HG02973 (cell line): Measurements from ENCODE around the gene TMEM238.

Experiments used
- ATAC-seq: cut with Tn5 transposase; IDR thresholded peaks from one replicate; pipeline ENCODE4 v1.9.1; 2021; ENCODE audit warnings: moderate library complexity; ENCODE audit not compliant: unreplicated experiment

The TMEM238 gene

DNA sequence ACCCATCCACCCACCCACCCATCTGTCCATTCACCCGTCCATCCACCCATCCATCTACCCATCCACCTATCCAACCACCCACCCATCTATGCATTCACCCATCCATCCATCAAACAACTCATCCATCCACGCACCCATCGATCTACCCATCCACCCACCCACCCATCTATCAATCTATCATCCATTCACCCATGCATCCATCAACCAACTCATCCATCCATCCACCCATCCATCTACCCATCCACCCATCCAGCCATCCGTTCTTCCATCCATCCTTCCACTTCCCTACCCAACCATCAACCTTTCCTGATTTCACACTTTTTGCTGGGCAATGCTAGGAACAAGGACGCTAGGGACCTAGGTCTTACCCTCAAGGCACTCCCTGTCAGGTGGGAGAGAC, 2.1 kb downstream of the TMEM238 start:
- no peak for ATAC-seq

DNA sequence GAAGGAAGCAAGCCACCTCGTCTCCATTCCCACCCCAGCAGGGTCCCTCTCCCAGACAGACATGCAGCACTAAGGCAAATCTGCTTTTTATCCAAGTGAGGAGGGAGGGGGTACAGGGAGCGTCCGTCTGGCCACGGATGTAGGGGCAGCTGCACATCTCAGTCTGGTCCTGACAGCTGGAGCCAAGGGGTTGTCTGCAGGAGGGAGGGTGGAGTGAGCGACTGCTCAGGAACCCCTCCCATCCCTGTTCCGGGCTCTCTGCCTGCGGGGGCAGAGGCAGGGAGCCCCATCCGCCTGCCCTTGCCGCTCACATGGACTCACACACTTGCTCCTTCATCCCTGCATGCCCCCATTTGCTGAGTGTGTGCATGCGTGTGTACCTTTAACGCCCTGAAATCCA, 4.9 kb downstream of the TMEM238 start:
- no peak for ATAC-seq

DNA sequence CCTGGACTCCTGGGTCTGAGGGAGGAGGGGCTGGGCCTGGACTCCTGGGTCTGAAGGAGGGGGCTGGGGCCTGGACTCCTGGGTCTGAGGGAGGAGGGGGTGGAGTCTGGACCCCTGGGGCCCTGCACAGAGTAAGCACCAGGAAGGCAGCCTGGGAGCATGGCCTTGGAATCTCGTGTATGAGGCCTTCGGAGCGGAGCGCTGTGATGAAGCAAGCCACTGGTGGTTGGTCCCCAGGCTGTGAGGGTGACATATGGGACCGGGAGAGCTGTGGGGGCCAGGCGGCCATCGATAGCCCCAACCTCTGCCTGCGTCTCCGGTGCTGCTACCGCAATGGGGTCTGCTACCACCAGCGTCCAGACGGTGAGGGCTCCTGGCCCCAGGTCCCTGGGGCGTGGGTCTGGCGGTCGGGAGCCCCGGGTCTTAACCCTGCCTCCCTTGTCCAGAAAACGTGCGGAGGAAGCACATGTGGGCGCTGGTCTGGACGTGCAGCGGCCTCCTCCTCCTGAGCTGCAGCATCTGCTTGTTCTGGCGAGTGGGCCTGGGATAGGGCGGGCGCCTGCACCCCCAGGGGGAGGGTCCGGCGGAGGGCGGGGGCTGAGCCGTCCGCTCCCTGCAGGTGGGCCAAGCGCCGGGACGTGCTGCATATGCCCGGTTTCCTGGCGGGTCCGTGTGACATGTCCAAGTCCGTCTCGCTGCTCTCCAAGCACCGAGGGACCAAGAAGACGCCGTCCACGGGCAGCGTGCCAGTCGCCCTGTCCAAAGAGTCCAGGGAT, 6.5 kb downstream of the TMEM238 start:
- no peak for ATAC-seq

DNA sequence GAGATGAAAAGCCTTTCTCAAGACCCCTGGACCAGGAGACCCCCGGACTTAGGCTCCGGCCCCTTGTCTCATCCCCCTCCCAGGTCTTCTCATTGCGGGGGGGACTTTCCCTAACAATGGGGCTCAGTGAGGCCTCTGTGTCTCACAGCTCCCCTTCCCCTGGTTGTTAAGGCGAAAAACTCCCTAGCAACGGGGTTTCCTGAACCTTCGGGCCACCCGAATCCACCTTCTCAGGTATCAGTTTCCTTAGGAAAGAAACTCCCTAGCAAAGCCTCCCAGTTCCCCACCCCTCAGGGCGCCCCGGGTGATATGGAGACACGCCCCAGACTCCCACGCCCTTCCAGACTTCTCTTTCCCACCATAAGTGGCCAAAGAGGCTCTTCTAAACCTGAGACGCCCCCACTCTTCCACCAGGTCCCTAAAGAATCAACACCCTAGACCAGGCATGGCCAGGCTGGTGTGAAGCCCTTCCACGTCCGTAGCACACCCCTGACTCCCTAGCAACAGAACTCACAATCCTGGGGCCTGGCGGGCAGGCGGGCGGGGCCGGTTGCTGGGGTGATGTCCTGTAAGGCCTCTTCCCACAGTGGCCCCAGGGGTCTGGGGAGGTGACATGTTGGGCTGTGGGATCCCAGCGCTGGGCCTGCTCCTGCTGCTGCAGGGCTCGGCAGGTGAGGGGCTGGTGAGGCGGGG, 7.7 kb downstream of the TMEM238 start, which contains the start of gene TMEM190:
Gene TMEM190, plus strand, starts transcription at position 586 of the 693 bp plus-strand sequence. Its CDS starts 28 bp downstream, at position 614.
- ATAC-seq = no peak

DNA sequence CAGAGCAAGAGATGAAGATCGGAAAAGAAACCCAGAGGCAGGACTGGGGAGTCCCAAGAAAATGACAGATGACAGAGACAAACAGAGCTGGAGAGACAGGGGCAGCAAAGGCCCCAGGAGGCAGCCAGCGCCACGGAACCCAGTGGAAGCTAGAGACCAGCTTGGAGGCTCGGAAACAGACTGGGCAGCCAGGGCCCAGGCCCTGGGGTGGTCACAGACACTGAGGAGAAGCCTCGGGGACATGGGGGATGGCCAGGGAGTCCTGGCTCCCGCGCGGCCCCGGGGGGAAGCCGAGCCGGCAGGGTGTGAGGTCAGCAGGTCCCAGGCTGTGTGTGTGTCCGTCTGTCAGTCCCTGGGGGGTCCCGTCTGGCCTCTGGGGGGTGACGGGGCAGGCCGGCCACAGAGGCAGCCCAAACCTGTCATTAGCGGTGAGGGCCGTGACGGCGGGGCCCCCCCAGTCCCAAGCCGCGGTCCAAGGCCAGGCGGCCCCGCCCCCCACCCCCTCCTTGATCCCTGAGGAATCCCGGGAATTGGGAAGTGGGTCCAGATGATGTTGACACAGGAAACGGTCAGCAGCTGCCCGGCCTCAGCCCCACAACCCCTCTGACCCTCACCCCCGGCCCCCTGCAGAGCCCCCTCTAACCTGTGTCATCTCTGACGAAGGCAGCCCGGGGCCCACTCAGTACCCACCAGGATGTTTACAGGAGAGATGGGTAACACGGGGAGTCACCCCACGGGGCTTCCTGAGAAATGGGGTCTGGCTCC, 9.9 kb downstream of the TMEM238 start:
- no peak for ATAC-seq

DNA sequence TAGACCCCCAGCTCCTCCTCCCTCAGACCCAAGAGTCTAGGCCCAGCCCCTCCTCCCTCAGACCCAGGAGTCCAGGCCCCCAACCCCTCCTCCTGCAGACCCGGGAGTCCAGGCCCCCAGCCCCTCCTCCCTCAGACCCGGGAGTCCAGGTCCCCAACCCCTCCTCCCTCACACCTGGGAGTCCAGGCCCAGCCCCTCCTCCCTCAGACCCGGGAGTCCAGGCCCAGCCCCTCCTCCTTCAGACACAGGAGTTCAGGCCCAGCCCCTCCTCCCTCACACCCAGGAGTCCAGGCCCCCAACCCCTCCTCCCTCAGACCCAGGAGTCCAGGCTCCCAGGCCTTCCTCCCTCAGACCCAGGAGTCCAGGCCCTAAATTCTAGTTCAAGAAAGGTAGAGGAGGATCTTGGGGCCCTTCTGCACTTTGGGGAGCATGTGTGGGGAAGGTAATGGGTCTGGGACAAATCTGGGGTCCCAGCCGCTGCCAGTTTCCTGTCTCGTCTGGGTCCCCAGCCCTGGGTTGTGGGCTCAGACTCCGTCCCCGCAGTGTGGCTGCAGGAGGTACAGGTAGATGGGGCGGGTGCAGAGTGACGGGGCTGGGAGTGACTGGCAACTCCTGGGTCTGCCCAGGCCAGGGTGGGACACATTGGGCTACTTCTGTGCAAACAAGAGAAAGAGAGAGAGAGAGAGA, 10.6 kb downstream of the TMEM238 start:
- ATAC-seq = no peak

DNA sequence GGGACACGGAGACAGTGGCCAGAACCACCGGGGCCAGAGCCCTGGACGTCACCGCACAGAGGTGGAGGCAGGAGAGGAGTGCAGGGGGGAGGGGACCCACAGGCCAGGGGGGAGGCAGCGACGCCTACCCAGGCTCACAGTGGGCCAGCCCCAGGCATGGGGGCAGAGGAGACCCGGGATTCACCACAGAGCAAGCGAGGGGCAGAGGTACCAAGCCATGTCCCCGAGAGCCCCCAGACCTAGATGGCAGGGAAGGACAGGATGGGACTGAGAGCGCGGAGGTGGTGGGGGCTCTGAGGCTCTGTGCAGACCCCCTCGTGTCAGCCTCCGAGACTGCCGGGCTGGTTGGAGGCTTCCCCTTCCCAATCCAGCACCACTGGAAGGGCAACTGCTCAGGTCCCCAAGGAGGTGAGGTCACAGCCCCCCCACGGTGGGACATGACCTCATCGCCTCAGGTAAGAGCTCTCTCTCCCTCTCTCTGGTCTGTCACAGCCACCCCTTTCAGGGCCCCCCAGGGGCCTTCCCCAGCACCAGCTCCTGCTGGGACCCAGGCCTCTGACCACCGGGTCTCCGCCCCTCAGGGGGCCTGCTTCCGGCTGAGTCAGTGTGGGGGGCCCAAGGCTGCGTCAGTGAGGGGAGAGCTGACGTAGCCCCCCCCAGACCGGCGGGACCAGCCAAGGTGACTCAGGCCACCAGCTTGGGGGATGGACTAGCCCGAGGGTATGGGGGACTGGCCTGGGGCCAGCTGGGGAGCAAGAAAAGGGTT, 11.6 kb downstream of the TMEM238 start:
- no peak for ATAC-seq

DNA sequence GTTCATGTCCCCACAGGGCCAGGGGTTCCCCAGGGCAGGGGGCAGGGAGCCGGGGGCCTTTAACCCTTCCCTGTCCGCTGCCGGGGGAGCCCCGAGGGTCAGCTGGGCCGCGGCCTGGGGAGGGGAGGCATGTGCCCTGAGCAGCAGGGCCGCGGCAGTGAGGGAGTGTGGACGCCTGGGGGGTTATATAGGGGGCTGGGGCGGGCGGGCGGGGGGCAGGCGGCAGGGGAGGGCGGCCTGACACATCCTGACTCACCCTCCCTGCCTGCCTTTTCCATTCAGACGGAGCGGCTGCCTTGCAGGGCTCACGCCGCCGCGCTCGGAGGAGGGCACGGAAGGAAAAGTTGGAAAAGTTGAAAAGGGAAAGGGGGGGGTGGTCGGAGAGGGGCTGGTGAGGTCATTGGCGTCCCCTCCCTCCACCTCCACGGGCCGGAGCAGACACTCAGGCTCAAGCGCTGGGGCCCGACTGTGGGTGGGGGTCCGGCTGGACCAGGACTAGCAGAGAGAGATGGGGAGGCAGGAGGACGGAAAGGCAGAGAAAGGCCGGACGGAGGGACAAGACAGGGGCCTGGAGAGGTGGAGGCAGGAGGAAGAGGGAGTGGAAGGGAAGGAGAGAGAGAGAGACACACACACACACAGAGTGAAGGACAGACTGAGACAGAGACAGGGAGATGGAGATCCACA, 13.6 kb downstream of the TMEM238 start, which contains the start of gene IL11:
Gene IL11, minus strand, starts transcription at position 159 of the 684 bp plus-strand sequence. Its CDS starts 153 bp downstream, at position 6.
- ATAC-seq = no peak

DNA sequence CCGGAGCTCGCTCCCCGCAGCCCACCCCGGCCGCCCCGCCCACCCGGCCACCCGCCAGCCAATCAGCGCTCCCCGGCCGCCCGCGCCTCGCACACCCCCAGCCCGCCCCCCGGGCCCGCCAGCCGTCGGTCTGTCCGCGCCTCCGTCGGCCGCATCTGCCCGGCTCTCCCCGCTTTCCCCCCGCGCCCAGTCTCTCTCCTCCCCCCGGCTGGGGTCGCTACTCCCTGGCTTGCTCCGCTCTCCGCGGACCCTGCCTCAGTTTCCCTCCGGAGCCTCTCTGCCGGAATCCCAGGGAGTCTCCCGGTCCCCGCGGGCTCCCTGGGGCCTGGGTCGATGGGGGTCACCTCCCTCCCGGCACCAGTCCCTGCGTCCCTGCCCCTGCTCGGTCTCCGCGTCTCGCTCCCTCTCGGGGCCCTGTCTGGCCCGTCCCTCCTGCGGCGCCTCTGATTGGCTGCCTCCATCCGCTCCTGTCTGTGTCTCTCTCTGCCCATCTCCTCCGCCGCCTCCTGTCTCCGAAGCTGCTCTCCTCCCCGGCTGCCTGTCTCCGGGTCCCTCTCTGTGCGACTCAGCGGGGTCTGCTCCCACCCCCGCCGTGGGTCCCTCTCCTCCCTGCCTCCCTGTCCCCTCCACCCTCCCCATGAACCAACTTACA, 14.3 kb downstream of the TMEM238 start:
- ATAC-seq = no peak

DNA sequence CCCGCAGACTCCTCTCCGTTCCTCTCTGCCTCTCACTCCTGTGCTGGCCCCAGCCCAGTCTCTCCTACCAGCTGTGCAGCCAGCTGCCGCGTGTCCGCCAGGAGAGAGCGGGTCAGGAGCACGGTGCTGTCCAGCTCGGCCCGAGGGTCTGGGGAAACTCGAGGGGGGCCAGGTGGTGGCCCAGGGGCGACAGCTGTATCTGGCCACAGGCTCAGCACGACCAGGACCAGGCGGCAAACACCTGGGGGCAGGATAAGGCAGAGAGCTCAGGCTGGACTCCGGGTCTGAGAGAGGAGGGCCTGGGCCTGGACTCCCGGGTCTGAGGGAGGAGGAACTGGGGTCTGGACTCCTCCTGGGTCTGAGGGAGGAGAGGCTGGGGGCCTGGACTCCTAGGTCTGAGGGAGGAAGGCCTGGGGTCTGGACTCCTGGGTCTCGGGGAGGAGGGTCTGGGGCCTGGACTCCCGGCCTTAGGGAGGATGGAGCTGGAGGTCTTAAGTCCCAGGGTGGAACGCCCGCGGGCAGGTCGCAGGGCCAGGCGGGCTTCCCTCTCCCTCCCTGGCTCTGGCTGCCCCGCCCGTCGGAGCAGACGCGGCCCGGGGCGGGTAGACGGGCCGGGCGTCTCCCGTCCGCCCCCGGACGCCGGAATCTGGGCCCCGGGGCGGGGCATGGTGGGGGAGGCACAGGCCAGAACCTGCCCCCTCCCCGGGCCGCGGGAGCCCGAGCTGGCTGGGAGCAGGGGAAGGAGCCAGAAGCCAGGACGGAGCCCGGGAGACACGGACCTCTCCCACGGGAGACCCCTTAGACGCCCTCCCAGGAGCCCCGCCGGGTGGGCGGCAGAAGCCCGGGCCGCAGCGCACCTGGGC, 15.2 kb downstream of the TMEM238 start:
- ATAC-seq = no peak

DNA sequence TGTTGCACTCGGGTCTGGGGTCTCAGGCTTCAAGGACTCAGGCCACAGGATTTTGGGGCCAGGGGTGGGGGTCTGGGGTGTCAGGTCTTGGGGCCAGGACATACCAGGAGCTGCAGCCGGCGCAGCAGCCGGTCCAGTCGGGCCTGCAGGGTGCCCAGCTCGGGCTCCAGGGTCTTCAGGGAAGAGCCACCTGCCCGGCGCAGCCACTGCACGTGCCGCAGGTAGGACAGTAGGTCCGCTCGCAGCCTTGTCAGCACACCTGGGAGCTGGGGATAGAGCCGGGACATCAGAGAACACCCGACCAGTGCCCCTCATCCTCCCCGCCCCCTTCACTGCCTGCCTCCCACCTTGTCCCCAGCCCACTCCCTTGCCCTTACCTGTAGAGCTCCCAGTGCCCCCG, 16.0 kb downstream of the TMEM238 start:
- ATAC-seq = no peak

DNA sequence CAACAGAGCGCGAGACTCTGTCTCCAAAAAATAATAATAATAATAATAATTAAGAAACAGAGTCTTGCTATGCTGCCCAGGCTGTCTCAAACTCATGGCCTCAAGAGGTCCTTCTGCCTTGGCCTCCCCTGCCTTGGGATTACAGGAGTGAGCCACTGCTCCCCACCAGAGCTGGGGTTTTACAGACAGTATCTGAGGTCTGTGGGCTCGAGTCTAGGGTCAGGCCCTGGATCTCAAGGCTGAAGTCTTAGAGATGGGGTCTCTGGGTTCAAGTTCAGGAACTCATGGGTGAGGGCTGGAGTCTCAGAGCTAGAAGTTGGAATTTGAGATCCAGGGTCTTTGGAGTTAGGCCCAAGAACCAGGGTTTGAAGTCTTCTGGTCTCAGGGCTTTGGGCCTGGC, 17.3 kb downstream of the TMEM238 start:
- no peak for ATAC-seq

DNA sequence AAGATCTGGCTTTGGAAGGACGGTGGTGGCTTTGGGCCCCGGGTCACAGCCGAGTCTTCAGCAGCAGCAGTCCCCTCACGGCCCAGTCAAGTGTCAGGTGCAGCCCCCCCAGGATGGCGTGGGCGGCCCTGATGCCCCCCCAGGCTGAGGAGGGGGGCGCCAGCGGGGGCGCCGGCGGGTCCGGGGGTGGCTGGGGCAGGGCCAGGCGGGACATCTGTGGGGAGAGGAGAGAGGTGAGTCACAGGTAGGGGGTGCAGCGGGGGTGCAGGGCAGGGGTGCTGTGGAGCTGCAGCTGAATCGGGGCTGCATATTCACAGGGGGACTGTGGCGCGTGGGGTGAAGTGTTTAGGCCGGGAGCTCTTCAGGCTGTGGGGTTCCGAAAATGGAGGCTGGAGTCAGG, 18.1 kb downstream of the TMEM238 start:
- no peak for ATAC-seq

DNA sequence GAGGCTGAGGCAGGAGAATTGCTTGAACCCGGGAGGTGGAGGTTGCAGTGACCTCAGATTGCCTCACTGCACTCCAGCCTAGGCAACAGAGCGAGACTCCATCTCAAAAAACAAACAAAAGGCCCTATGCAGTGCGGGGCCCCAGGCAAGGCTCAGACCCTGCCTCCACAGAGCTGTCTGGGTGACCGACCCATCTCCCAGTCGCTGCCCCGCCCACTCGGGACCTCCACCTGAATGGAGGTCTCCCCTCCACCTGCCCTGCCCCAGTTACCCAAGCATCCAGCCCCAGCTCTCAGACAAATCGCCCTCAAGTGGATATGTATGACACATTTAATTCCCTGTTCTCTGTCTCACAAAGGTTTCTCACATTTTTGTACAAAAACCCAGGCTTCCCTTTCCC, 18.8 kb downstream of the TMEM238 start:
- ATAC-seq = no peak

DNA sequence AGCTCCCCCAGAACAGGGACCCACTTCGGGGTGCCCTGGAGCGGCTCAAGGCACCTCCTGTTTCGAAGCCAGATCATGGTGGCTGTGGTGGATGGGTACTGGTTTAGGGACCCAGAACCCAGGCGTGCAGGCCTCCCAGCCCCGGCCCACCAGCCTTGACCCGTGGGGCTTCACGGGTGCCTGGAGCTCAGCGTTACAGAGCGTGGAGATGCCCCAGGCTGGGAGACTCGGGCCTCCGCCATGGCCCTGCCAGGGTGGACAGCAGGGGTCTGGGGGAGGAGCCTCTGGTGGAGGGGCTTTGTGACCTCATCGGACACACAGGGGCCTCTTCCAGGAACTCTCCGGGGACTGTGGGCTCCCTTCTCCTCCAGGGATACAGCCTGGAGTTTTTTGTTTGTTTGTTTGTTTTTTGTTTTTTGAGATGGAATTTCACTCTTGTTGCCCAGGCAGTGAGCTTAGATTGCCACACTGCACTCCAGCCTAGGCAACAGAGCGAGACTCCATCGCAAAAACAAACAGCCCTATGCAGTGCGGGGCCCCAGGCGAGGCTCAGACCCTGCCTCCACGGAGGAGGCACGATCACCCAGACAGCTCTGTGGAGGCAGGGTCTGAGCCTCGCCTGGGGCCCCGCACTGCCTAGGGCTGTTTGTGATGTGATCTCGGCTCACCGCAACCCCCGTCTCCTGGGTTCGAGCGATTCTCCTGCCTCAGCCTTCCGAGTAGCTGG, 20.9 kb downstream of the TMEM238 start, which contains the start of gene GARIN5B:
Gene GARIN5B, minus strand, starts transcription at position 271 of the 727 bp plus-strand sequence. Its CDS starts 194 bp downstream, at position 77.
- ATAC-seq = no peak

DNA sequence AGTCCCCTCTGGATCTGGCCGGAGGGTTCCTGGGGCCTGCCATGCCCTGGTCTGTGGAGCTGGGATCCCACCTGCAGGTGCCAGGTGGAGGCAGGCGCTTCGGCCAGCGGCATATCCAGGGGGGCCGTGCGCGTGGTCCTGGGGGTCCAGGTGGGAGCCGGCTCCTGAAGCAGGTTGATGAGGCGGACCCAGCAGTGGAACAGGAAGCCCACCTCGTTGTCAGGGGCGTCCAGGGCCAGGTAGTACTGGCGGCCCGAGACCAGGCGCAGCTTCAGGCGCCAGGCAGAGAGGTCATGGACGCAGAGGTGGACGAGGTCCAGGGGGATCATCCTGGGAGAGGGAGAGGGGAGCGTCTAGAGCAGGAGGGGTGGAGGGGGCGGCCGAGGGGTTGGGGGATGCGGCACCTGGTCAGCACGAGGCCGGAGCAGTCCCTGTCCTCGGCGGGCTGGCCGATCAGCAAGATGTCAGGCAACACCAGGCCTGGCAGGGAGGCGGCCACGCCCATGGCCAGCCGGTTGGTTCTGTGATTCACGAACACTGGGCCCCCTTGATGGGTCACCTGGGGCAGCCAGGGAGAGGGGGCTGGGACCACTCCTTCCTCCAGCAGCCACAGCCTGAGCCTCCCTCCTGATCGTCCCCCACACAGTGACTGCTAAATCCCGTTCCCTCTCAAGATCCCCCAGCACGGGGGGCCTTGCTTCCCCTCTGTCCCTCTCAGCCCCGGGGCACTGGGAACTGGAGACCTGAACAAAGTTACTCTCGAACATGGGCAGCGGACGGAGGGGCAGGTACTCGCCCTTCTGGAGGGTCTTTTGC, 21.7 kb downstream of the TMEM238 start:
- ATAC-seq = no peak

DNA sequence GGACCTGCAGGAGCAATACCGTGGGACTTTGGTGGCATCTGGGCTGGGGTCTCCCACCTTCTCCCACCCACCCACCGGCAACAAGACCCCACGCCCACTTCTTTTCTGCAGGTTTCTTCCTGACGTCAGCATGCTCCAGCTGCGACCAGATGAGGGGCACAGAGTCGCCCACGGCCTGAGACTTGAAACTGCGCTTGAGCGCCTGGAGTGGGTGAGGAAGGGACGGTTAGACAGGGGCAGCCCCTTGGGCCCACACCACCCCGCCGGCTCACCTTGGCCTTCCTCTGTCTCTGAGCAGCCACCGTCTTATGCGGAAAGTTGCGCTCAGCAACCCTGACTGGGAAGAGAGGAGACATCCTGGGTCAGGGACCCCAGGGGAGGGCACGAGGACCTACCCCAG, 23.2 kb downstream of the TMEM238 start:
- ATAC-seq = no peak
